DND-41 (cell line): ENCODE data around the gene KDM4F.
A peak's percentile ranks its signal among the peaks of the same experiment; 100 is the strongest.

Source experiments
- ATAC-seq: fragments of 200-7000 bp; cut with Tn5 transposase; 3 replicates; pipeline ENCODE4 v1.9.1; 2021; ENCODE audit warnings: low read depth; ENCODE audit not compliant: insufficient read depth
- DNase-seq: peaks from one replicate; pipeline ENCODE4 v3.0.0-alpha.2; 2020
- H2AFZ ChIP-seq: 2 replicates; pipeline ENCODE4 v1.6.0; 2012; ENCODE audit warnings: low read depth, low read length
- H3K27ac ChIP-seq: 2 replicates; pipeline ENCODE4 v1.5.1; 2012; ENCODE audit warnings: low read length, inconsistent platforms
- H3K27me3 ChIP-seq: fragments of 200-600 bp; sonication (generic); 2 replicates; pipeline ENCODE4 v1.6.0; 2012; ENCODE audit warnings: low read length, mild to moderate bottlenecking, inconsistent platforms; ENCODE audit not compliant: insufficient read depth, poor library complexity
- H3K36me3 ChIP-seq: 2 replicates; pipeline ENCODE4 v1.5.1; 2012; ENCODE audit warnings: low read length, inconsistent platforms; ENCODE audit not compliant: insufficient read depth
- H3K4me1 ChIP-seq: 2 replicates; pipeline ENCODE4 v1.5.1; 2012; ENCODE audit warnings: mild to moderate bottlenecking, low read length; ENCODE audit not compliant: insufficient read depth
- H3K4me2 ChIP-seq: 2 replicates; pipeline ENCODE4 v1.6.0; 2012; ENCODE audit warnings: mild to moderate bottlenecking, moderate library complexity, low read length, inconsistent platforms; ENCODE audit not compliant: insufficient read depth
- H3K4me3 ChIP-seq, 2 experiments: fragments of 200-600 bp in 1 of 2; shearing (Covaris generic) in 1 of 2; 2 replicates each; pipeline ENCODE4 v1.5.1; 2012 to 2016; ENCODE audit warnings: inconsistent platforms in 2 of 2, low read length in 2 of 2, mild to moderate bottlenecking in 2 of 2, low read depth in 1 of 2, moderate library complexity in 1 of 2
- H3K79me2 ChIP-seq: 2 replicates; pipeline ENCODE4 v1.6.0; 2012; ENCODE audit warnings: low read length, inconsistent platforms; ENCODE audit not compliant: insufficient read depth
- H3K9ac ChIP-seq: 2 replicates; pipeline ENCODE4 v1.6.0; 2012; ENCODE audit warnings: low read depth, mild to moderate bottlenecking, inconsistent platforms, low read length, moderate library complexity
- H3K9me3 ChIP-seq: 2 replicates; pipeline ENCODE4 v1.5.1; 2012; ENCODE audit warnings: low read length, moderate library complexity, mild to moderate bottlenecking, inconsistent platforms; ENCODE audit not compliant: insufficient read depth, severe bottlenecking
- H4K20me1 ChIP-seq: 2 replicates; pipeline ENCODE4 v1.6.0; 2012; ENCODE audit warnings: low read length; ENCODE audit not compliant: insufficient read depth
- EZH2 ChIP-seq: IDR thresholded peaks from 3 replicates; pipeline ENCODE4 v1.6.1; 2012; ENCODE audit warnings: borderline replicate concordance, low read depth, mild to moderate bottlenecking, moderate library complexity, low read length, inconsistent platforms; ENCODE audit not compliant: severe bottlenecking
- TF ChIP-seq, protein P1 (sequence below): IDR thresholded peaks from 2 replicates; pipeline ENCODE4 v1.5.1; 2012; ENCODE audit warnings: borderline replicate concordance, low read length, moderate library complexity, mild to moderate bottlenecking; ENCODE audit not compliant: poor library complexity, severe bottlenecking; ENCODE audit errors: extremely low read depth

The KDM4F gene

GRCh38 chr11:95081010-95081409 lies 31.8 kb downstream of the KDM4F start:
- Histone ChIP-seq H3K4me3 (no peak overlapping the region), H3K36me3 (no peaks in the 10 kb centered on the region), H3K27ac (no peak overlapping the region), H3K9me3 (no peaks in the 10 kb centered on the region), H3K79me2 (no peaks in the 10 kb centered on the region), H3K4me2 (no peak overlapping the region), H4K20me1 (no peaks in the 10 kb centered on the region), H2AFZ (no peak overlapping the region; the same call in 1 of the 2 replicates), H3K4me1 (peaks cover 4% of the 10 kb centered on the region), H3K27me3 (peaks cover 7% of the 10 kb centered on the region), H3K9ac (no peak overlapping the region)
- DNase-seq (no peak), ATAC-seq (no peak)
- TF ChIP-seq, protein P1, sequence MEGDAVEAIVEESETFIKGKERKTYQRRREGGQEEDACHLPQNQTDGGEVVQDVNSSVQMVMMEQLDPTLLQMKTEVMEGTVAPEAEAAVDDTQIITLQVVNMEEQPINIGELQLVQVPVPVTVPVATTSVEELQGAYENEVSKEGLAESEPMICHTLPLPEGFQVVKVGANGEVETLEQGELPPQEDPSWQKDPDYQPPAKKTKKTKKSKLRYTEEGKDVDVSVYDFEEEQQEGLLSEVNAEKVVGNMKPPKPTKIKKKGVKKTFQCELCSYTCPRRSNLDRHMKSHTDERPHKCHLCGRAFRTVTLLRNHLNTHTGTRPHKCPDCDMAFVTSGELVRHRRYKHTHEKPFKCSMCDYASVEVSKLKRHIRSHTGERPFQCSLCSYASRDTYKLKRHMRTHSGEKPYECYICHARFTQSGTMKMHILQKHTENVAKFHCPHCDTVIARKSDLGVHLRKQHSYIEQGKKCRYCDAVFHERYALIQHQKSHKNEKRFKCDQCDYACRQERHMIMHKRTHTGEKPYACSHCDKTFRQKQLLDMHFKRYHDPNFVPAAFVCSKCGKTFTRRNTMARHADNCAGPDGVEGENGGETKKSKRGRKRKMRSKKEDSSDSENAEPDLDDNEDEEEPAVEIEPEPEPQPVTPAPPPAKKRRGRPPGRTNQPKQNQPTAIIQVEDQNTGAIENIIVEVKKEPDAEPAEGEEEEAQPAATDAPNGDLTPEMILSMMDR, result no peak
- no peak for TF ChIP-seq EZH2

- Histone ChIP-seq H3K27me3 (peaks cover 5% of the 10 kb centered on the region), H3K4me2 (no peak overlapping the region), H3K27ac (no peak overlapping the region), H3K36me3 (no peaks in the 10 kb centered on the region), H3K4me3 (no peak overlapping the region), H3K79me2 (no peaks in the 10 kb centered on the region), H2AFZ (peak overlapping the region; percentile 39), H3K9ac (no peak overlapping the region), H3K4me1 (peaks cover 4% of the 10 kb centered on the region), H3K9me3 (no peaks in the 10 kb centered on the region), H4K20me1 (no peaks in the 10 kb centered on the region)
- ATAC-seq (peak; percentile 50), DNase-seq (peak; percentile 16)
- no peak for TF ChIP-seq EZH2
- TF ChIP-seq, protein P1, result no peak
These were observed 32.2 kb downstream of the KDM4F start for GRCh38 chr11:95081412-95081811.

DNA sequence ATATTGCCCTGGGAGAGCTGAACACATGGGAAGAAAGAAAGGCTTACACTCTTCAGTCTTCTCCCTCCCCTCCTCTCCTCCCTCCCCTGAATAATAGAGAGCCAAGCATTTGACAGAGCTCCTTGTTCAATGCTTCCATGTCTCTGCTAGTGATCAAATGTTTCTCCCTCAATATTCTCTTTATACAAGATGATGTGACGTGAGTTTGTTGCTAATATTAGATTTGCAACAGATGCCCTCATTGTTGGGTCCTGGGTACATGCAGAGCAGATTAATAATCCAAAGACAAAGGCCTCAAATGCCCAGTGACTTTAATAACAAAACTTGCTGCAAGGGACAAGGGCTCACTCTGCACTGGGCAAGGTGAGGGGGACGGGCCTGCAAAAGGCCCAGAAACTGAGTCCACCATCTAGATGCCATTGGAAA lies 33.4 kb downstream of the KDM4F start:
- Histone ChIP-seq H2AFZ (no peak overlapping the region), H3K36me3 (no peaks in the 10 kb centered on the region), H3K4me2 (no peak overlapping the region), H3K9ac (no peak overlapping the region), H3K9me3 (no peaks in the 10 kb centered on the region), H3K27ac (no peak overlapping the region), H3K27me3 (peaks cover 3% of the 10 kb centered on the region), H4K20me1 (no peaks in the 10 kb centered on the region), H3K79me2 (no peaks in the 10 kb centered on the region), H3K4me3 (no peak overlapping the region), H3K4me1 (peaks cover 4% of the 10 kb centered on the region)
- no peak for ATAC-seq
- no peak for DNase-seq
- TF ChIP-seq, protein P1, result no peak
- TF ChIP-seq EZH2, result no peak

GRCh38 chr11:95084509-95084908 lies 35.3 kb downstream of the KDM4F start:
- no peak overlapping the region for H3K4me3 ChIP-seq
- H3K27me3 ChIP-seq, result peaks cover 3% of the 10 kb centered on the region
- H3K79me2 ChIP-seq, result no peaks in the 10 kb centered on the region
- H3K36me3 ChIP-seq, result no peaks in the 10 kb centered on the region
- H2AFZ ChIP-seq, result no peak overlapping the region
- H3K4me1 ChIP-seq, result peaks cover 14% of the 10 kb centered on the region
- no peak for TF ChIP-seq EZH2
- TF ChIP-seq, protein P1, result no peak
- H3K27ac ChIP-seq, result no peak overlapping the region
- ATAC-seq (no peak), DNase-seq (no peak)
- H4K20me1 ChIP-seq, result no peaks in the 10 kb centered on the region
- no peak overlapping the region for H3K9ac ChIP-seq
- H3K9me3 ChIP-seq, result no peaks in the 10 kb centered on the region
- no peak overlapping the region for H3K4me2 ChIP-seq
